ENCODE measurements around the gene KREMEN1.

DNA sequence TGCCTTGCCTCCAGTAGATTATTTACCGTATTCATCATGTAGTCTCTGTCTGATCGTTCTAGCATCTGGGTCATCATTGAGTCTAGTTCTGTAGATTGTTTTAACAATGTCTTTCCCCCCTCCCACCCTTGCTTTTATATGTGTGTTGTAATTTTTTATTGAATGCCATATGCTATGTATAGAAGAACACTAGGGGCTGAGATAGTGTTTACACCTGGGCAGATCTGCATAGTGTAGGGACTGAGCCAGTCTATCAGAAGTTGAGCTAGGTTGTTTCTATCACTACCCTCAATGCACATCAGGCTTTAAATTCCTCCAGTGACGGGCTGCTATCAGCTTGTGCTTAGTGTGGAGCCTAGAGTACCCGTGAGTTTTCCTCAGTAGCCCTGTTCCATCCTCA, 61.6 kb downstream of the KREMEN1 start:
- TF ChIP-seq CEBPB (IDR thresholded peaks at IDR 0.05; ENCODE audit: low read depth) (no peak), EZH2 (IDR thresholded peaks at IDR 0.05) (no peak), ZNF274 (IDR thresholded peaks at IDR 0.05; ENCODE audit: low read depth, low read length) (no peak), YY1 (IDR thresholded peaks at IDR 0.05; ENCODE audit: extremely low read depth, insufficient replicate concordance, low read depth, low read length) (no peak), JUND (IDR thresholded peaks at IDR 0.05) (no peak), POLR2A (IDR thresholded peaks at IDR 0.05; ENCODE audit: borderline replicate concordance, extremely low read depth, insufficient read depth, insufficient read length) (no peak), EZH2phosphoT487 (IDR thresholded peaks at IDR 0.05; ENCODE audit: borderline replicate concordance) (no peak), RAD21 (IDR thresholded peaks at IDR 0.05; ENCODE audit: low read depth) (no peak), SIN3A (IDR thresholded peaks at IDR 0.05; ENCODE audit: low read depth) (no peak)
- TF ChIP-seq, protein P1, sequence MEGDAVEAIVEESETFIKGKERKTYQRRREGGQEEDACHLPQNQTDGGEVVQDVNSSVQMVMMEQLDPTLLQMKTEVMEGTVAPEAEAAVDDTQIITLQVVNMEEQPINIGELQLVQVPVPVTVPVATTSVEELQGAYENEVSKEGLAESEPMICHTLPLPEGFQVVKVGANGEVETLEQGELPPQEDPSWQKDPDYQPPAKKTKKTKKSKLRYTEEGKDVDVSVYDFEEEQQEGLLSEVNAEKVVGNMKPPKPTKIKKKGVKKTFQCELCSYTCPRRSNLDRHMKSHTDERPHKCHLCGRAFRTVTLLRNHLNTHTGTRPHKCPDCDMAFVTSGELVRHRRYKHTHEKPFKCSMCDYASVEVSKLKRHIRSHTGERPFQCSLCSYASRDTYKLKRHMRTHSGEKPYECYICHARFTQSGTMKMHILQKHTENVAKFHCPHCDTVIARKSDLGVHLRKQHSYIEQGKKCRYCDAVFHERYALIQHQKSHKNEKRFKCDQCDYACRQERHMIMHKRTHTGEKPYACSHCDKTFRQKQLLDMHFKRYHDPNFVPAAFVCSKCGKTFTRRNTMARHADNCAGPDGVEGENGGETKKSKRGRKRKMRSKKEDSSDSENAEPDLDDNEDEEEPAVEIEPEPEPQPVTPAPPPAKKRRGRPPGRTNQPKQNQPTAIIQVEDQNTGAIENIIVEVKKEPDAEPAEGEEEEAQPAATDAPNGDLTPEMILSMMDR (IDR thresholded peaks at IDR 0.05 in 2 of 3, conservative IDR thresholded peaks at IDR 0.05 in 1 of 3; ENCODE audit: borderline replicate concordance in 1 of 3, insufficient read depth in 1 of 3, low read depth in 2 of 3, low read length in 2 of 3), result no peak
- TF ChIP-seq, protein P2, sequence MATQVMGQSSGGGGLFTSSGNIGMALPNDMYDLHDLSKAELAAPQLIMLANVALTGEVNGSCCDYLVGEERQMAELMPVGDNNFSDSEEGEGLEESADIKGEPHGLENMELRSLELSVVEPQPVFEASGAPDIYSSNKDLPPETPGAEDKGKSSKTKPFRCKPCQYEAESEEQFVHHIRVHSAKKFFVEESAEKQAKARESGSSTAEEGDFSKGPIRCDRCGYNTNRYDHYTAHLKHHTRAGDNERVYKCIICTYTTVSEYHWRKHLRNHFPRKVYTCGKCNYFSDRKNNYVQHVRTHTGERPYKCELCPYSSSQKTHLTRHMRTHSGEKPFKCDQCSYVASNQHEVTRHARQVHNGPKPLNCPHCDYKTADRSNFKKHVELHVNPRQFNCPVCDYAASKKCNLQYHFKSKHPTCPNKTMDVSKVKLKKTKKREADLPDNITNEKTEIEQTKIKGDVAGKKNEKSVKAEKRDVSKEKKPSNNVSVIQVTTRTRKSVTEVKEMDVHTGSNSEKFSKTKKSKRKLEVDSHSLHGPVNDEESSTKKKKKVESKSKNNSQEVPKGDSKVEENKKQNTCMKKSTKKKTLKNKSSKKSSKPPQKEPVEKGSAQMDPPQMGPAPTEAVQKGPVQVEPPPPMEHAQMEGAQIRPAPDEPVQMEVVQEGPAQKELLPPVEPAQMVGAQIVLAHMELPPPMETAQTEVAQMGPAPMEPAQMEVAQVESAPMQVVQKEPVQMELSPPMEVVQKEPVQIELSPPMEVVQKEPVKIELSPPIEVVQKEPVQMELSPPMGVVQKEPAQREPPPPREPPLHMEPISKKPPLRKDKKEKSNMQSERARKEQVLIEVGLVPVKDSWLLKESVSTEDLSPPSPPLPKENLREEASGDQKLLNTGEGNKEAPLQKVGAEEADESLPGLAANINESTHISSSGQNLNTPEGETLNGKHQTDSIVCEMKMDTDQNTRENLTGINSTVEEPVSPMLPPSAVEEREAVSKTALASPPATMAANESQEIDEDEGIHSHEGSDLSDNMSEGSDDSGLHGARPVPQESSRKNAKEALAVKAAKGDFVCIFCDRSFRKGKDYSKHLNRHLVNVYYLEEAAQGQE (IDR thresholded peaks at IDR 0.05; ENCODE audit: low read depth), result no peak
